HAP-1 (cell line): ENCODE data around the gene MMRN2.
"Not testable (repeated sequence)": the region's sequence is repeated elsewhere in the genome, so short reads cannot be mapped to it uniquely, and the experiment has no call there.

Experiments
- DNase-seq, 2 experiments: peaks; one replicate each; pipeline ENCODE4 v3.0.0-alpha.2; 2016 to 2020; ENCODE audit warnings: low spot score in 2 of 2
- H3K27me3 ChIP-seq: fragments of 250-450 bp; sonication (Bioruptor Pico); 2 replicates; pipeline ENCODE4 v1.5.1; 2020; ENCODE audit warnings: low read depth, mild to moderate bottlenecking, moderate library complexity
- H3K36me3 ChIP-seq: fragments of 250-450 bp; sonication (Bioruptor Pico); replicated peaks from 2 replicates; pipeline ENCODE4 v1.5.1; 2020; ENCODE audit warnings: mild to moderate bottlenecking
- H3K4me1 ChIP-seq: fragments of 250-450 bp; sonication (Bioruptor Pico); 2 replicates; pipeline ENCODE4 v1.5.1; 2020; ENCODE audit warnings: mild to moderate bottlenecking
- H3K4me3 ChIP-seq: fragments of 250-450 bp; sonication (Bioruptor Pico); 2 replicates; pipeline ENCODE4 v1.5.1; 2020; ENCODE audit warnings: mild to moderate bottlenecking, moderate library complexity
- H3K9me3 ChIP-seq: fragments of 250-450 bp; sonication (Bioruptor Pico); 2 replicates; pipeline ENCODE4 v1.5.1; 2020; ENCODE audit warnings: mild to moderate bottlenecking, moderate library complexity
- in situ Hi-C: fragments of 300-500 bp; cut with MboI; formaldehyde crosslinking; loops from 3 replicates; pipeline ENCODE4 v1.14.3; 2020; ENCODE audit warnings: low sequenced_read_pairs, inconsistent platforms, mixed read lengths

MMRN2 gene

GRCh38 chr10:86956848-86957448 lies 467 bp downstream of the MMRN2 start:
- H3K27me3 ChIP-seq, result no peaks in the 10 kb centered on the region
- peaks cover 15% of the 10 kb centered on the region for H3K4me1 ChIP-seq
- H3K4me3 ChIP-seq, result no peak overlapping the region
- DNase-seq, result no peak
- in situ Hi-C loops, result no loop called here
- H3K9me3 ChIP-seq, result peaks cover 4% of the 10 kb centered on the region; the same call in 1 of the 2 replicates
- H3K36me3 ChIP-seq, result no peaks in the 10 kb centered on the region

DNA sequence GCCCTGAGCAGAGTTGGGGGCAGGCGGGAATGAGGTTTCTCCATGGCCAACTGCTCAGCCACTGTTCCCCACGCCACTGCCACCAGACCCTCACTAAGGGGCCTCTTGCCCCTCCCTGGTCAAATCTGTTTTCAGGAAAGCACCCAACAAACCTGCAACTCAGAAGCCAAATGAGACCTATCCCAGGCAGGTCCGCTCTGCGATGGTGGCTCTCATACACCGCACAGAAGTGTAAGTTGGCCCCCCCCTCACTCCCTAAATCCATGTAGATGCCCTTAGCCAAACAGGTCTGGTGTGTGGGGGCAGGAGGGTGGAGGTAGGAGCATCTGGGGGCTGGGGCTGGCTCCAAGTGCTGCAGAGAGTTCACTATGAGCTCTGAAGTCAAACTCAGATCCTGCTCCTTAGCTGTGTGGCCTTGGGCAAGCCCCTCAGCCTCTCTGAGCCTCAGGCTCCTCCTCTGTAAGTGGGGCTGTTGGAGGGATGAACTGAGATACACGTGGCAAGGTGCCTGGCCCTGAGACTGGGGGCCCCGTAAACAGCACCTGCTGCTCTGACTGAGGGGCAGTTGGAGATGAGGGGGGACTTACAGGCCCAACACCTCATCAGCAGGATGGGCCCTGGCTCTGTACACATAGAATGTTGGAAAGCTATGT lies 1.1 kb downstream of the MMRN2 start:
- Histone ChIP-seq H3K4me3 (no peak overlapping the region), H3K9me3 (peaks cover 5% of the 10 kb centered on the region; the same call in 1 of the 2 replicates), H3K4me1 (peaks cover 15% of the 10 kb centered on the region), H3K36me3 (no peaks in the 10 kb centered on the region), H3K27me3 (no peaks in the 10 kb centered on the region)
- DNase-seq, result no peak
- in situ Hi-C loops, result no loop called here

DNA sequence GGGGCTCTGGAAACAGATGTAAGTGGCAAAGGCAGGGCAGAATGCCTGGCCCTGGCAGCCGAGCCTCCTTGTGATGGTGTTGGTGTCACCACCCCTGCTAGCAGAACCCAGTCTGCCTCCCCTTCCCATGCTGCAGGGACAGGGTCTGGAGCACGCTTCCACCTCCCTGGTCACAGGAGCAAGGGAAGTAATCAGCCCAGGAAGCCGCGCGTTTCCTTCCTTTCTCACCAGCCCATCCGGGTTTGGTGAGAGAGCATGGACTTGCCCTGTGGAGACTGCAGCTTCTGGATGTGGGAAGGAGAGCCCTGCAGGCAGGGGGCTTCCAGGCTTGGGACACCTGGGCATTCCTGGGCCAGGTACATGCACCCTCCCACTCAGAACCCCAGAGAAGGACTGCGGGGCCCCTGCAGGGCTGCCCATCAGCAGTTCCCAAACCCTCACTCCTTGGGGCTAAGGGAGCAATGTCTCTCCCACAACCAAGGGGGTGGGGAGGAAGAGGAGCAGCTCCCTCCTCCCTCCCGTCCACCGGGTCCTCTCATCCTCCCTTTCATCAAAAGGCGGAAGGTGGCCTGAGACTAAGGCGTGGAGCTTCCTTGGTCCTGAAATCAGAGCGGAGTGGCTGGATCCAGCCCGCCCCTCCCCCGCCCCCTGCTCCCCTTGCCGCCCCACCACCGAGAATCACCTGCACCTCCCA lies 1.8 kb downstream of the MMRN2 start:
- no peak for DNase-seq
- Histone ChIP-seq H3K9me3 (peaks cover 5% of the 10 kb centered on the region; the same call in 1 of the 2 replicates), H3K4me1 (peaks cover 15% of the 10 kb centered on the region), H3K36me3 (no peaks in the 10 kb centered on the region), H3K27me3 (no peaks in the 10 kb centered on the region), H3K4me3 (no peak overlapping the region)
- in situ Hi-C loops, result no loop called here

GRCh38 chr10:86954681-86955500 lies 2.5 kb downstream of the MMRN2 start:
- in situ Hi-C loops, result no loop called here
- H3K9me3 ChIP-seq, result peaks cover 5% of the 10 kb centered on the region; the same call in 1 of the 2 replicates
- H3K4me3 ChIP-seq, result no peak overlapping the region
- no peaks in the 10 kb centered on the region for H3K27me3 ChIP-seq
- DNase-seq, result no peak
- H3K4me1 ChIP-seq, result peaks cover 13% of the 10 kb centered on the region
- no peaks in the 10 kb centered on the region for H3K36me3 ChIP-seq

DNA sequence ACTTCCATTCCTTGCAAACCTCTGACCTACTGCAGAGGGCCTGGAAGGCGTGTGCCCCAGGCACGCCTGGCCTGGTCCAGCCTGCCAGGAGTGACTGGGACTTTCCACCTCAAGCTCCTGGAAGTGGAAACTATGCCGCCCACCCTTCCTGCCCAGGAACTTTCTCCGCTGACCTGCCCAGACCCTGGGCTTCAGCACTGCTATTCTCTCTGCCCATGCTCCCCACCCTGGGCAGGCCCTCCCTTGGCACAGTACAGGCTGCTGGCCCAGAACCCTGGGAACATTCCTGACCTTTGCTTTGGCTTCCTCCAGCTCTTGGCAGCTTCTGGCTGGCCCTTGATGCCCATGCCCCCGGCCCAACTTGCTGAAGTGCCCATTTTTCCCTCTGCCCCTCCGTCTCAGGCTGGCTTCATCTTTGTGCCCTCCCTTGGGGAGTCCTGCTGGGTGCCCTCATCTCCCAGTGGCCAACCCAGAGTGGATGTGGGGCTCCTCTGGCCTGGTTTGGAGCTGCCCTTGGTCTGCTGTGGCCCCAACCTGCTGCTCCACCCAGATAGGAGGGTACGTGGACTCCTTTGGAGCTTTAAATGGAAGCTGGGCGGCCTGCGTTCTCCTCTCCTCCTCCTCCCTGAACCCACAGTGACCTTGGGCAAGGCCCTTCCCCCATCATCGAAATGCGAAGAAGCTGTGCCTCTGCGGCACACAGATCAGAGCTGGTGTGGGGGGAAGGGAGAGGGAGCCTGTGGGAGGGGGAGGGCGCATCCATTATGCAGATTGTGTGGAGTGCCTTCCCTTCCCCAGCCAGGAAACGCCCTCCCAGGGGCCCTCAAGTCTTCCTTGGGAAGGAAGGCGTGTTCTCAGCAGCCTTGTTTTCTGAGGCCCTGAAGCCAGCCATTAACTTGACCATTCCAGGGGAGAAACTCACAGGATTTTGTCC lies 3.4 kb downstream of the MMRN2 start:
- H3K36me3 ChIP-seq, result no peaks in the 10 kb centered on the region
- no peak overlapping the region for H3K4me3 ChIP-seq
- DNase-seq, result peak; percentile 29 to 81
- peaks cover 13% of the 10 kb centered on the region for H3K4me1 ChIP-seq
- in situ Hi-C loops, result no loop called here
- no peaks in the 10 kb centered on the region for H3K27me3 ChIP-seq
- H3K9me3 ChIP-seq, result peaks cover 5% of the 10 kb centered on the region; the same call in 1 of the 2 replicates

DNA sequence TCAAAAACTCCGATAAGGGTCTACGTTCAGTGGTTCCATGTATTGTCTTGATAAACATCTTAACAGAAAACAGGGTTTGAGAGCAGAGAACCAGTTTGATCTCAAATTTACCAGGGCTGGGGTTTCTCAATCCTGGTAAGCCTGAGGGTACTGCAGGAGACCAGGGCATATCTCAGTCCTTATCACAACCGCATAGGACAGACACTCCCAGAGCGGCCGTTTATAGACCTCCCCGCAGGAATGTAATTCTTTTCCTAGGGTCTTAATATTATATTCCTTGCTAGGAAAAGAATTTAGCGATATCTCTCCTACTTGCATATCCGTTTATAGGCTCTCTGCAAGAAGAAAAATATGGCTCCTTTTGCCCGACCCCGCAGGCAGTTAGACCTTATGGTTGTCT lies 4.7 kb downstream of the MMRN2 start:
- DNase-seq, H3K27me3 ChIP-seq, H3K9me3 ChIP-seq, in situ Hi-C loops, H3K36me3 ChIP-seq, H3K4me3 ChIP-seq: not testable (repeated sequence)
- peaks cover 13% of the 10 kb centered on the region for H3K4me1 ChIP-seq

GRCh38 chr10:86952106-86952505 lies 5.3 kb downstream of the MMRN2 start:
- in situ Hi-C loops, result no loop called here
- DNase-seq, result no peak
- H3K4me3 ChIP-seq, result no peak overlapping the region
- peaks cover 5% of the 10 kb centered on the region; the same call in 1 of the 2 replicates for H3K9me3 ChIP-seq
- H3K36me3 ChIP-seq, result no peaks in the 10 kb centered on the region
- H3K27me3 ChIP-seq, result no peaks in the 10 kb centered on the region
- peaks cover 13% of the 10 kb centered on the region for H3K4me1 ChIP-seq

DNA sequence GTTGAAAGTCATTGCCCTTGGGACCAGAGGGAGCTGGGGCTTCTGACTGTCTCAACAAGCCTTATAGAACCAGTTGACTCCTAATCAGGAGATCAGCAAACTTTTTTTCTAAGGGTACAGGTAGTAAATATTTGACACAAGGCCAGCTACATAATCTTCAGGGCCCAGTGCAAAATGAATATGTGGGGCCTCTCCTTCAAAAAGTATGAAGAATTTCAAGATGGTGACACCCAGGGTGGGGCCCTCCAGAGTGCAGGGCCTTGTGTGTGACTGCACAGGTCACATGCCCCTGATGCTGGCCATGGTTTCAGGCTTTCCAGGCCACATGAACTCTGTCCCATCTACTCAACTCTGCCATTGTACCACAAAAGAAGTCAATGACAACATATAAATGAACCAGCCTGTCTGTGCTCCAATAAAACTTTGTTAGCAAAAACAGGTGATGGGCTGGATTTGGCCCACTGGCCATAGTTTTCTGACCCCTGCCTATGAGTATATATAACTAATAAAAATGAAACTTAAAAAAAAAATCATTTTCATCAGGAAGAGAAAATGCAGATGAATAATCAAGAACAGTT lies 6.1 kb downstream of the MMRN2 start:
- no peak overlapping the region for H3K4me3 ChIP-seq
- no peaks in the 10 kb centered on the region for H3K36me3 ChIP-seq
- in situ Hi-C loops, result no loop called here
- peaks cover 13% of the 10 kb centered on the region for H3K4me1 ChIP-seq
- DNase-seq, result no peak
- H3K27me3 ChIP-seq, result no peaks in the 10 kb centered on the region
- peaks cover 5% of the 10 kb centered on the region; the same call in 1 of the 2 replicates for H3K9me3 ChIP-seq

DNA sequence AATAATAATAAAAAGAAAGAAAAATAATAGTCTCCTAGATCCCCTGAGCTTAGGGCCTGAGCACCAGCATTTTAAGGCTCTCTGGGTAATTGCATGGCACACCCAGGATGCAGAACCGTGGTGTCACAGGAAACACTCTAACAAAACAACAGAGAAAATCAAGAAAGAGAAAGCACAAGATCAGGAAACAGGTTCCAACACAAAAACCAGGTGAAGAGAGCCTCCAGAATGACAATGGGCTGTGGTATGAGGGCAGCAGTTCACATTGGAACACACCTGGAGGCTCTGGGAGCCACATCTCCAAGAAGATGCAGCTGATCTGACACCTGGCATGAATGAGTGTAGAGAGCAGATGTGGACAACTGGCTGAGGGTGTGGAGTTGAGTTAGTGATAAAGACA lies 7.1 kb downstream of the MMRN2 start:
- peaks cover 5% of the 10 kb centered on the region; the same call in 1 of the 2 replicates for H3K9me3 ChIP-seq
- no peaks in the 10 kb centered on the region for H3K36me3 ChIP-seq
- DNase-seq, result no peak
- in situ Hi-C loops, result no loop called here
- no peak overlapping the region for H3K4me3 ChIP-seq
- H3K4me1 ChIP-seq, result peaks cover 13% of the 10 kb centered on the region
- H3K27me3 ChIP-seq, result no peaks in the 10 kb centered on the region

- H3K36me3 ChIP-seq, H3K9me3 ChIP-seq, H3K4me1 ChIP-seq, in situ Hi-C loops, H3K4me3 ChIP-seq, H3K27me3 ChIP-seq, DNase-seq: not testable (repeated sequence)
These were observed 9.6 kb downstream of the MMRN2 start for GRCh38 chr10:86947806-86948205.

GRCh38 chr10:86946213-86947155 lies 10.9 kb downstream of the MMRN2 start:
- Histone ChIP-seq H3K9me3 (no peaks in the 10 kb centered on the region), H3K4me3 (no peak overlapping the region), H3K4me1 (no peaks in the 10 kb centered on the region), H3K27me3 (no peaks in the 10 kb centered on the region), H3K36me3 (no peaks in the 10 kb centered on the region)
- in situ Hi-C loops, result no loop called here
- DNase-seq, result peak in 1 of 2 experiments; percentile 8
